NCI-H82 treated with DMSO at 0.1 percent for 48 hours (cell line): ENCODE measurements around the gene RBM43.
"Not testable (repeated sequence)": the region's sequence is repeated elsewhere in the genome, so short reads cannot be mapped to it uniquely, and the experiment has no call there.

Source experiments
- DNase-seq: peaks from one replicate; lab custom pipeline; 2025; ENCODE audit not compliant: unreplicated experiment; lab: John Stamatoyannopoulos, UW

Gene RBM43

GRCh38 chr2:151261231-151261976, at the start of gene RBM43:
TSS of gene RBM43 (minus strand) at chr2:151261863. CDS start at chr2:151261727, 136 bp downstream.
- no peak for DNase-seq

- DNase-seq, result not testable (repeated sequence)
These were observed 48.6 kb upstream of the RBM43 start for GRCh38 chr2:151310313-151310712.

GRCh38 chr2:151306621-151307020, 45.0 kb upstream of the RBM43 start:
- DNase-seq, result no peak

- no peak for DNase-seq
These were observed 43.5 kb upstream of the RBM43 start for GRCh38 chr2:151305129-151305691.

GRCh38 chr2:151302879-151303278, 41.2 kb upstream of the RBM43 start:
- DNase-seq, result no peak

GRCh38 chr2:151302404-151302803, 40.7 kb upstream of the RBM43 start:
- DNase-seq, result no peak

- DNase-seq, result no peak
These were observed 38.4 kb upstream of the RBM43 start for GRCh38 chr2:151299920-151300539.

- no peak for DNase-seq
These were observed 36.2 kb upstream of the RBM43 start for GRCh38 chr2:151297882-151298281.

- DNase-seq, result not testable (repeated sequence)
These were observed 34.3 kb upstream of the RBM43 start for GRCh38 chr2:151295926-151296325.

GRCh38 chr2:151292546-151292945, 30.9 kb upstream of the RBM43 start:
- DNase-seq, result no peak

GRCh38 chr2:151292141-151292540, 30.5 kb upstream of the RBM43 start:
- no peak for DNase-seq

- no peak for DNase-seq
These were observed 29.6 kb upstream of the RBM43 start for GRCh38 chr2:151291224-151291623.

- DNase-seq, result no peak
These were observed 28.6 kb upstream of the RBM43 start for GRCh38 chr2:151289972-151290866.

- peak; percentile 9 for DNase-seq
These were observed 26.0 kb upstream of the RBM43 start for GRCh38 chr2:151287513-151288250.

- no peak for DNase-seq
These were observed 20.7 kb upstream of the RBM43 start for GRCh38 chr2:151282401-151282800.

GRCh38 chr2:151280271-151280670, 18.6 kb upstream of the RBM43 start:
- DNase-seq, result no peak

- DNase-seq, result no peak
These were observed 16.8 kb upstream of the RBM43 start for GRCh38 chr2:151278487-151278886.

GRCh38 chr2:151277067-151277466, 15.4 kb upstream of the RBM43 start:
- no peak for DNase-seq

- no peak for DNase-seq
These were observed 13.6 kb upstream of the RBM43 start for GRCh38 chr2:151275291-151275690.

- no peak for DNase-seq
These were observed 10.2 kb upstream of the RBM43 start for GRCh38 chr2:151271824-151272223.
